NCI-H146 treated with DMSO at 0.1 percent for 48 hours (cell line): ENCODE results near the gene NECTIN4.
"Not testable (repeated sequence)": the region's sequence is repeated elsewhere in the genome, so short reads cannot be mapped to it uniquely, and the experiment has no call there.

Experiments
- DNase-seq: peaks from one replicate; lab custom pipeline; 2025; ENCODE audit not compliant: unreplicated experiment; lab: John Stamatoyannopoulos, UW

NECTIN4 gene

DNA sequence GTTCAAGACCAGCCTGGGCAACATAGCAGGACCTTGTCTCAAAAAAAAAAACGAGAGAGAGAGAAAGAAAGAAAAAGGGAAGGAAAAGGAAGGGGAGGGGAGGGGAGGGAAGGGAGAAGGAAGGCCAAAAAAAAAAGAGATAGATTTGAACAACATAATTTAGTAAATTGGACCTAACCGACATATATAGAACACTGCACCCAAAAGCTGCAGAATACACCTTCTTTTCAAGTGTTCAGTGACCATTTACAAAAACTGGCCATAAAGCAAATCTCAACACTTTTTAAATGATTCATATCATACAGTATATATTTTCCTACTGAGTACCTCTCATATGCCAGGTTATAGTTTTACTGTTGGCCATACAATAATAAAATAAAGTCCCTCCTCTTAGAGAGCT lies 57.5 kb downstream of the NECTIN4 start:
- DNase-seq = no peak

DNA sequence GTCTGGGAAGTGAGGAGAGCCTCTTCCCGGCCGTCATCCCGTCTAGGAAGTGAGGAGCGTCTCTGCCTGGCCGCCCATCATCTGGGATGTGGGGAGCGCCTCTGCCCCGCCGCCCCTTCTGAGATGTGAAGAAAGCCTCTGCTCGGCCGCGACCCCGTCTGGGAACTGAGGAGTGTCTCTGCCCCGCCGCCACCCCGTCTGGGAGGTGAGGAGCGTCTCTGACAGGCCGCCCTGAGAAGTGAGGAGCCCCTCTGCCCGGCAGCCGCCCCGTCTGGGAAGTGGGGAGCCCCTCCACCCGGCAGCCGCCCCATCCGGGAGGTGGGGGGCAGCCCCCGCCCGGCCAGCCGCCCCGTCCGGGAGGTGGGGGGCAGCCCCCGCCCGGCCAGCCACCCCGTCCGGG lies 59.9 kb downstream of the NECTIN4 start:
- DNase-seq = not testable (repeated sequence)

GRCh38 chr1:161026954-161027353 lies 62.4 kb downstream of the NECTIN4 start:
- DNase-seq = not testable (repeated sequence)

DNA sequence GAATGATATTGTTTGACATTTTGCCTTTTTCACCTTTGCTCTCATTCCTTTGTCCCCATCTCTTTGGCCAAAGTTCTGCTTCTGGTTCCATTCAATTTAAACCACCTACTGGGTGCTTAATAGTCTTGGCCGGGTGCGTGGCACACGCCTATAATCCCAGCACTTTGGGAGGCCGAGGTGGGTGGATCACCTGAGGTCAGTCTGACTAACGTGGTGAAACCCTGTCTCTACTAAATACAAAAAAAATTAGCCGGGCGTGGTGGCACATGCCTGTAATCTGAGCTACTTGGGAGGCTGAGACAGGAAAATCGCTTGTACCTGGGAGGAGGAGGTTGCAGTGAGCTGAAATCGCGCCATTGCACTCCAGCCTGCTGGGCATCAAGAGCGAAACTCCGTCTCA lies 66.9 kb downstream of the NECTIN4 start:
- not testable (repeated sequence) for DNase-seq

DNA sequence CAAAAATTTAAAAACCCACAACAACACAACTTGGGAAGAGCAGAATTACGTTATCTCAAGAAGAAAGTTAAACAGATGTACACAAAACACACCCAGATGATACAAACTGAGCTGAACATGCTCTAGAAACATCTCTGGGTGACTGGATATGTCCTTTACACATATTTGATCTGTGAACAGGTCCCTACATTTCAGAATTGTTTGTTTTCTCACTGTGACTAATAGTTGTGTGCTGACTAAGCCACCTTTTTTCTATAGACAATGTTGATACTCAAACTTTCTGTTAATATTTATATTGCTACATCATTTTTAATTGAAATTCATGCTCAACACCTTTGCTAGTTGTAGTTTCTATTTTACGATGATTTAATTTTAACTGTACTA lies 67.4 kb downstream of the NECTIN4 start:
- DNase-seq = no peak

GRCh38 chr1:161021165-161021969 lies 68.0 kb downstream of the NECTIN4 start:
- DNase-seq = peak; percentile 98
